ENCODE data around the gene ATP6V0C.

DNA sequence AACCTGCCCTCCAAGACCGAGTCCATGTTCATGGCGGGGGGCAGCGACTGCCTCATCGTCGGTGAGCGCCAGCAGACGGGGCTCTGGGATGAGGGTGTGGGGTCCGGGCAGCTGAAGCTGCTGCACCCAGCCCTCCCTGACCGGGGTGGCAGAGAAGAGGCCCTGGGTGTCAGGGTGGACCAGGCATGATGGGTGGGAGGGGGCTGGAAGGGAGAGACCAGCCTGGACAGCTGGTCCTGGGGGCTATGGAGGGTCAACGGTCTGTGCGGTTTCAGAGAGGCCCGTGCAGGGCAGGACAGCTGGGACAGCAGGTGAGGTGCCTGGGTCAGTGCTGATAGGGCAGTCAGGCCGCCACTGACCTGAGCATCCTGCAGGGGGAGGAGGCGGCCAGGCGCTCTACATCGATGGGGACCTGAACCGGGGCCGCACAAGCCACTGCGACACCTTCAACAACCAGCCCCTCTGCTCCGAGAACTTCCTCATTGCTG is 13.3 kb upstream of the ATP6V0C start:
- TF ChIP-seq, protein P1, sequence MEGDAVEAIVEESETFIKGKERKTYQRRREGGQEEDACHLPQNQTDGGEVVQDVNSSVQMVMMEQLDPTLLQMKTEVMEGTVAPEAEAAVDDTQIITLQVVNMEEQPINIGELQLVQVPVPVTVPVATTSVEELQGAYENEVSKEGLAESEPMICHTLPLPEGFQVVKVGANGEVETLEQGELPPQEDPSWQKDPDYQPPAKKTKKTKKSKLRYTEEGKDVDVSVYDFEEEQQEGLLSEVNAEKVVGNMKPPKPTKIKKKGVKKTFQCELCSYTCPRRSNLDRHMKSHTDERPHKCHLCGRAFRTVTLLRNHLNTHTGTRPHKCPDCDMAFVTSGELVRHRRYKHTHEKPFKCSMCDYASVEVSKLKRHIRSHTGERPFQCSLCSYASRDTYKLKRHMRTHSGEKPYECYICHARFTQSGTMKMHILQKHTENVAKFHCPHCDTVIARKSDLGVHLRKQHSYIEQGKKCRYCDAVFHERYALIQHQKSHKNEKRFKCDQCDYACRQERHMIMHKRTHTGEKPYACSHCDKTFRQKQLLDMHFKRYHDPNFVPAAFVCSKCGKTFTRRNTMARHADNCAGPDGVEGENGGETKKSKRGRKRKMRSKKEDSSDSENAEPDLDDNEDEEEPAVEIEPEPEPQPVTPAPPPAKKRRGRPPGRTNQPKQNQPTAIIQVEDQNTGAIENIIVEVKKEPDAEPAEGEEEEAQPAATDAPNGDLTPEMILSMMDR (IDR thresholded peaks at IDR 0.05; ENCODE audit: poor library complexity) = no peak
- TF ChIP-seq EZH2phosphoT487 (IDR thresholded peaks at IDR 0.05; ENCODE audit: low read depth, severe bottlenecking, unreplicated experiment) = no peak
